BLaER1 treated with 17β-estradiol and CSF1 and Interleukin-3, amounts not matched to agents 10 nM and 100 nM (cell line): ENCODE measurements around the gene TNFSF11.

Source experiments
- H3K27ac ChIP-seq, 11 experiments: shearing (Covaris generic); formaldehyde crosslinking; 2 replicates each; pipeline ENCODE4 v1.8.1; 2022
- H3K27me3 ChIP-seq, 11 experiments: shearing (Covaris generic); formaldehyde crosslinking; 2 replicates each; pipeline ENCODE4 v1.8.1; 2022
- H3K36me3 ChIP-seq, 11 experiments: shearing (Covaris generic); formaldehyde crosslinking; 2 replicates each; pipeline ENCODE4 v1.8.1; 2022
- H3K4me1 ChIP-seq, 10 experiments: shearing (Covaris generic); formaldehyde crosslinking; 2 replicates each; pipeline ENCODE4 v1.8.1; 2022
- H3K4me2 ChIP-seq, 11 experiments: shearing (Covaris generic); formaldehyde crosslinking; 2 replicates each; pipeline ENCODE4 v1.8.1; 2022
- H3K4me3 ChIP-seq, 10 experiments: shearing (Covaris generic); formaldehyde crosslinking; 2 replicates each; pipeline ENCODE4 v1.8.1; 2022
- H3K9ac ChIP-seq, 11 experiments: shearing (Covaris generic); formaldehyde crosslinking; 2 replicates each; pipeline ENCODE4 v1.8.1; 2022
- H3K9me3 ChIP-seq, 11 experiments: shearing (Covaris generic); formaldehyde crosslinking; replicated peaks in 1 of 11; 2 replicates each; pipeline ENCODE4 v1.8.1; 2022
- H4K20me1 ChIP-seq, 11 experiments: shearing (Covaris generic); formaldehyde crosslinking; 2 replicates each; pipeline ENCODE4 v1.8.1; 2022
- Cebpa-rat ChIP-seq, 11 experiments: shearing (Covaris generic); IDR thresholded peaks; 2 replicates each; pipeline ENCODE4 v1.8.1; 2022

TNFSF11 gene

GRCh38 chr13:42652642-42653415, 78.9 kb downstream of the TNFSF11 start:
- H4K20me1 ChIP-seq, result no peaks in the 10 kb centered on the region
- no peak for TF ChIP-seq Cebpa-rat (IDR thresholded peaks at IDR 0.05)
- no peaks in the 10 kb centered on the region for H3K27me3 ChIP-seq

GRCh38 chr13:42653679-42654078, 79.7 kb downstream of the TNFSF11 start:
- Histone ChIP-seq H3K4me2 (no peak overlapping the region), H3K27me3 (no peaks in the 10 kb centered on the region)
- TF ChIP-seq Cebpa-rat (IDR thresholded peaks at IDR 0.05), result no peak

More at GRCh38 chr13:42652642-42653415, 78.9 kb downstream of the TNFSF11 start:
- H3K9me3 ChIP-seq, result no peaks in the 10 kb centered on the region
- H3K4me3 ChIP-seq, result no peak overlapping the region
- H3K9ac ChIP-seq, result no peak overlapping the region
- no peak overlapping the region for H3K27ac ChIP-seq
- H3K4me1 ChIP-seq, result no peaks in the 10 kb centered on the region
- no peak overlapping the region for H3K4me2 ChIP-seq
- H3K36me3 ChIP-seq, result no peaks in the 10 kb centered on the region

GRCh38 chr13:42654212-42654611, 80.3 kb downstream of the TNFSF11 start:
- Histone ChIP-seq H3K27me3 (no peaks in the 10 kb centered on the region), H3K4me3 (no peak overlapping the region)
- TF ChIP-seq Cebpa-rat (IDR thresholded peaks at IDR 0.05), result no peak

More at GRCh38 chr13:42653679-42654078, 79.7 kb downstream of the TNFSF11 start:
- no peaks in the 10 kb centered on the region for H3K9me3 ChIP-seq
- no peaks in the 10 kb centered on the region for H3K36me3 ChIP-seq
- H3K9ac ChIP-seq, result no peak overlapping the region
- no peaks in the 10 kb centered on the region for H4K20me1 ChIP-seq
- no peaks in the 10 kb centered on the region for H3K4me1 ChIP-seq
- no peak overlapping the region for H3K4me3 ChIP-seq
- H3K27ac ChIP-seq, result no peak overlapping the region

GRCh38 chr13:42654722-42655121, 80.8 kb downstream of the TNFSF11 start:
- no peaks in the 10 kb centered on the region for H3K27me3 ChIP-seq
- no peaks in the 10 kb centered on the region for H3K36me3 ChIP-seq
- no peaks in the 10 kb centered on the region for H3K9me3 ChIP-seq
- no peaks in the 10 kb centered on the region for H3K4me1 ChIP-seq
- H3K27ac ChIP-seq, result no peak overlapping the region
- no peak overlapping the region for H3K4me3 ChIP-seq
- no peaks in the 10 kb centered on the region for H4K20me1 ChIP-seq
- no peak overlapping the region for H3K4me2 ChIP-seq
- H3K9ac ChIP-seq, result no peak overlapping the region
- no peak for TF ChIP-seq Cebpa-rat (IDR thresholded peaks at IDR 0.05)

More at GRCh38 chr13:42654212-42654611, 80.3 kb downstream of the TNFSF11 start:
- no peak overlapping the region for H3K27ac ChIP-seq
- no peaks in the 10 kb centered on the region for H4K20me1 ChIP-seq
- H3K4me1 ChIP-seq, result no peaks in the 10 kb centered on the region
- H3K9me3 ChIP-seq, result no peaks in the 10 kb centered on the region
- no peaks in the 10 kb centered on the region for H3K36me3 ChIP-seq
- no peak overlapping the region for H3K4me2 ChIP-seq
- H3K9ac ChIP-seq, result no peak overlapping the region

GRCh38 chr13:42656161-42656560, 82.2 kb downstream of the TNFSF11 start:
- Histone ChIP-seq H3K4me1 (no peaks in the 10 kb centered on the region), H4K20me1 (no peaks in the 10 kb centered on the region), H3K4me2 (no peak overlapping the region), H3K9ac (no peak overlapping the region), H3K27ac (no peak overlapping the region), H3K4me3 (no peak overlapping the region), H3K27me3 (no peaks in the 10 kb centered on the region), H3K36me3 (no peaks in the 10 kb centered on the region), H3K9me3 (no peaks in the 10 kb centered on the region)
- TF ChIP-seq Cebpa-rat (IDR thresholded peaks at IDR 0.05), result no peak

- no peak overlapping the region for H3K9ac ChIP-seq
- TF ChIP-seq Cebpa-rat (IDR thresholded peaks at IDR 0.05), result no peak
- H3K4me2 ChIP-seq, result no peak overlapping the region
- no peaks in the 10 kb centered on the region for H3K27me3 ChIP-seq
- H3K27ac ChIP-seq, result no peak overlapping the region
- H3K4me1 ChIP-seq, result no peaks in the 10 kb centered on the region
- H3K4me3 ChIP-seq, result no peak overlapping the region
- no peaks in the 10 kb centered on the region for H3K9me3 ChIP-seq
- no peaks in the 10 kb centered on the region for H4K20me1 ChIP-seq
- no peaks in the 10 kb centered on the region for H3K36me3 ChIP-seq
Measured at GRCh38 chr13:42656958-42657357, 83.0 kb downstream of the TNFSF11 start.
